ENCODE measurements around the gene NOP16.

The NOP16 gene

DNA sequence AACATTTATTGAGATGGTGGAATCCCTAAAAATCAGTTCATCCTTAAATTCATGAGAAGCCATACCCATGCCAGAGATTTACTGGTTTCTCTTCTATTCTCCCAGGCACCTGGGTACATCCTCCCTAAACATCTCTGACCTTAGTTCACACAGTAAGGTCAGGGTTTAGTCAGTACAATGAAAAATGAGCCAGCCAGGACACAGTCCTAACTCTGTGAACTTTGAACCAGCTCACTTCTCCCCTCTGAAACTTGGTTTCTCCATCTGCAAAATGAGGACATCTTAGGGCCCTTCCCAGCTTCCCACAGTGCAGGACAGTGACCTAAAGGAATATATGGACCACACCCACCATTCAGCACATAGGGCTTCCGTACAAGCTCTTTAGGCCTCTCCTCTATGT is 1.9 kb downstream of the NOP16 start:
- H3K9ac ChIP-seq (ENCODE audit: low read depth, low read length): no peak overlapping the region
- H3K4me1 ChIP-seq (ENCODE audit: insufficient read depth, low read length): no peaks in the 10 kb centered on the region
- H3K36me3 ChIP-seq (ENCODE audit: insufficient read depth, low read length): peaks cover 11% of the 10 kb centered on the region
- no peaks in the 10 kb centered on the region for H3K9me3 ChIP-seq (ENCODE audit: control insufficient read depth, insufficient read depth, low read length)

DNA sequence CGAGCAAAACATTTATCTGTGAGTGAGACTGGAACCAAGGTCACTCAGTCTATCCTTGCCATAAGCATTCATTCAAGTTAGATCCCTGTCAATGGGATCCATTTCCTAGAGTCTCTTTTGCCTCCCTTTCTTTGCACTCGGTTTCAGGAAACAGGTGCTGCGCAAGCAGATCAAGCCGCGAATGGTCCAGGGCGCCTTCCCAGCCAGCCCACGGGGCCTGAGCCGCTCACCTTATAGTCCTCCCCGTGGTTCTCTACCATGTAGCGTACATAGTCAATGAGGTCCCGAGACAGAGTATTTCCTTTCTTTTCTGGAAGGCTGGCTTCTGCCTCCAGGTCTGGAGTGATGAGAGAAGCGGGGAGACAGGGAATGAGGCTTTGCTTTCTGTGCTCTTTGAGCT is 3.4 kb downstream of the NOP16 start:
- H3K36me3 ChIP-seq (ENCODE audit: insufficient read depth, low read length): peaks cover 13% of the 10 kb centered on the region
- H3K9ac ChIP-seq (ENCODE audit: low read depth, low read length): no peak overlapping the region
- H3K9me3 ChIP-seq (ENCODE audit: control insufficient read depth, insufficient read depth, low read length): no peaks in the 10 kb centered on the region
- no peaks in the 10 kb centered on the region for H3K4me1 ChIP-seq (ENCODE audit: insufficient read depth, low read length)

DNA sequence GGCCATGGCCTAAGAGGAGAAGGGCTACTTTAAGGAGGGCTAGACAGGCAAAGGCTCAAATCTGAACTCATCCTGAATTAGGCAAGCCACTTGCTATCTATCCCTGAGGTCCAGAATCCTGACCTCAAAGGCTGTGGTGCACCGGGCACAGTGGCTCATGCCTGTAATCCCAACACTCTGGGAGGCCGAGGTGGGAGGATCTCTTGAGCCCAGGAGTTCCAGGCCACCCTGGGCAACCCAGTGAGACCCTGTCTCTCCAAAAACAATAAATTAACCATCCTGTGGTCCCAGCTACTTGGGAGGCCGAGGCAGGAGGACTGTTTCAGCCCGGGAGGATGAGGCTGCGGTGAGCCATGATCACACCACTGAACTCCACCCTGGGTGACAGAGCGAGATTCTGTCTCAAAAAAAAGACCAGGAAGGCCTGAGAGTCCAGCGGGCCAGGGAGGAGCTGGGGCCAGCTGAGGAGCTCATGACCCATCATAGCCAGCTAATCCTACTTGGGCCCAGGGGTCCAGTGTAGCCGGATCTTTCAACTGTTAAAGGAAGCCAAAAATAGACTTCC is 4.0 kb downstream of the NOP16 start:
- H3K9me3 ChIP-seq (ENCODE audit: control insufficient read depth, insufficient read depth, low read length): no peaks in the 10 kb centered on the region
- no peaks in the 10 kb centered on the region for H3K4me1 ChIP-seq (ENCODE audit: insufficient read depth, low read length)
- peaks cover 13% of the 10 kb centered on the region for H3K36me3 ChIP-seq (ENCODE audit: insufficient read depth, low read length)
- H3K9ac ChIP-seq (ENCODE audit: low read depth, low read length): no peak overlapping the region

DNA sequence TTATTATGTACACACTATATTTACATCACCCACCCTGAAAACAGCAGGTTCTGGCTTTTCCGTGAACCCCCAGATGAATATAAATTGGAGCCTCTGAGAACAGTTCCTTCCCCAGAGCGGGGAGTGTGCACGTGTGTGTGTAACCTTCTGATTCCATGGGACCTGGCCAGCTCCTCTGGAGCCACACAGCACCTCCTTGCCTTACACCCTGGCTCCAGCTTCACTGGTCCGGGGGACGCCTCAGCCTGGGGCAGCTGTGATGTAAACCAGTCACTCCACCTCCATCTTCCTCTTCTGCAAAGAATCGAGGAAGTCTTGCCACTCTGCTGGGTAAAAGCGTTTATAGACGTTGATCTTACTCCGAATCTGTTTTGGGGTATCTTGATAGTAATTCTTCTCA is 4.4 kb downstream of the NOP16 start:
- H3K36me3 ChIP-seq (ENCODE audit: insufficient read depth, low read length): peaks cover 13% of the 10 kb centered on the region
- no peaks in the 10 kb centered on the region for H3K9me3 ChIP-seq (ENCODE audit: control insufficient read depth, insufficient read depth, low read length)
- H3K4me1 ChIP-seq (ENCODE audit: insufficient read depth, low read length): no peaks in the 10 kb centered on the region
- H3K9ac ChIP-seq (ENCODE audit: low read depth, low read length): no peak overlapping the region

DNA sequence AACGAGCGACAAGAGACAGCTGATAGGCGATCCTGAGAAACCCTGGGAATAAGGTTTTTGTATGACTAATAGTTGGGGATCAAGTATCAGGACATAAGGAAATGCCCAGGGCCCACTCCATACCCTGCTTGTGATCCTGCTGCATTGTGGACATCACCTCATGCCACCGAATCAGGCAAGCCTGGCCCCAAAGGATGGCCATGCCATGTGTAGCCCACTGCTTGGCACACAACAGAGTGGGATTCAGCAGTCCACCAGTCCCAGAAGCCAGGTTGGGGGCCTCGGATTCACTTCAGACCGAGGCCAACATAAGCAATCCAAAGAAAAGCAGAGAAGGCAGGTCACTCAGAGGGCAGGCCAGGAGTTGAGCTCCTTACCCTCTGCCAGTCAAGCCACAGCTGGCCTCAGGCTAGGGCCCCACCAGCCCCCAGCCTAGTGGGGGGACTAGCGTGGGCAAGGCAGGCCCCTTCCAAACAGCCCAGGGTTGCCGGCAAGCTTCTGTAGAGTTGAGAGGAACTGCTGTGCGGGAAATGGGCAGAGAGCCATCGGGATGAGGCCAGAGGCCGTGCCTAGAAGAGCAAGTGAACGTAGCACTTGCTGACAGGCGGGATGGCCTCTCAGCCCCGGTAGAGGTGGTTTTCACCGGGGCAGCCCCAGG is 5.0 kb downstream of the NOP16 start:
- Histone ChIP-seq H3K9ac (ENCODE audit: low read depth, low read length) (no peak overlapping the region), H3K4me1 (ENCODE audit: insufficient read depth, low read length) (no peaks in the 10 kb centered on the region), H3K9me3 (ENCODE audit: control insufficient read depth, insufficient read depth, low read length) (no peaks in the 10 kb centered on the region), H3K36me3 (ENCODE audit: insufficient read depth, low read length) (peaks cover 13% of the 10 kb centered on the region)

DNA sequence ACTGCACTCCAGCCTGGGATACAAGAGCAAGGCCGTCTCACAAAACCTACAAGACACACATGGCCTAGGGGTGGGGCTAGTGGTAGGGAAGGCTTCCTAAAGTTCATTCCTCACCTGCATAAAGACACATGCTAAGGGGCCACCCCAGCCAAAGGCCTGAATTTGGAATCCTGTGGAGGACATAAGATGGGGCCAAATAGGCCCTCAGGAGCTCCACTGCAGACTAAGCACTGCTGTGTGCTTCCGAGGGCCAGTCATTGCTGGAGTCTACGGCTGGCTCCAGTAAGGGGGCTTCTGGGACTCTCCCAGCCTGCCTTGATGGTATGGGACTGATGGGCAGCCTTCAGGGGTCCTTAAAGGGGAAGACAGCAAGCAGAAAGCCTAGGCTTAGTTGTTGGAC is 5.7 kb downstream of the NOP16 start:
- Histone ChIP-seq H3K9ac (ENCODE audit: low read depth, low read length) (no peak overlapping the region), H3K4me1 (ENCODE audit: insufficient read depth, low read length) (no peaks in the 10 kb centered on the region), H3K36me3 (ENCODE audit: insufficient read depth, low read length) (peaks cover 13% of the 10 kb centered on the region), H3K9me3 (ENCODE audit: control insufficient read depth, insufficient read depth, low read length) (no peaks in the 10 kb centered on the region)

DNA sequence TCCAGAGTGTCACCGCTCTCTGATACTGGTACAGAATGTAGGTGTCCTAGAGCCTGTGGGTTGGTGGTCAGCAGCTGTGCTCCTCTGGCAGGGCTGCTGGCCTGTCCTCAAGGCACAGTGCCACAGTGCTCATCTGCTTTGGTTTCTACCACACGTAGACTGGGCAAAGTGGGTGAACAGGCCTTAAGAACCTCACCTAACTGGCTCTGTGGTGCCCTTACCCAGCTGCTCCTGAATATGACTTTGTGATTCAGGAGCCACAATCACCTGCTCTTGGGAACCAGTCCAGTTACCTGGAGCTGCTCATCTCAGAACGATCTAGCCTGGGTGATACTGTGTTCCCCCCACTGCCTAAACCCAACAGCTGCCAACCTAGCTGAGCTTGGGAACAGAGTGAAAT is 6.4 kb downstream of the NOP16 start:
- H3K9me3 ChIP-seq (ENCODE audit: control insufficient read depth, insufficient read depth, low read length): no peaks in the 10 kb centered on the region
- H3K9ac ChIP-seq (ENCODE audit: low read depth, low read length): no peak overlapping the region
- H3K36me3 ChIP-seq (ENCODE audit: insufficient read depth, low read length): peaks cover 13% of the 10 kb centered on the region
- no peaks in the 10 kb centered on the region for H3K4me1 ChIP-seq (ENCODE audit: insufficient read depth, low read length)

DNA sequence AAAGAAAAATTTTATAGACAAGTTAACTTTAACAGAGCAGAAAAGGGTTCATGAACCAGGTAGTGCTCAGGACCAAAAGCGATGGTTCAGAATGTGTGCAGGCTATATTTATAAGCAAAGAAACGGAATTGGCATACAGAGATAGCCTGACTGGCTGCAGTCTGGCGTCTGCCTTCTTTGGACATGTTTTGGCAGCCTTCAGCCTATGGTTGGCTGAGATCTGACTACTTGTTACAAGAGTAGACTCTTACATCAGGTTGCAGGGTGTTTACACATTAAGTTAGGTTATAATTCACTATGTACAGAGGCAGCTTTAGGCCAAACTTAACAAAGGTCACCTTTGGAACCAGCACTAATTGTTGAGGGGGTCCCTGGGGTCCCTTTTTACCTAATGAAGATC is 7.0 kb downstream of the NOP16 start:
- Histone ChIP-seq H3K9me3 (ENCODE audit: control insufficient read depth, insufficient read depth, low read length) (no peaks in the 10 kb centered on the region), H3K9ac (ENCODE audit: low read depth, low read length) (no peak overlapping the region), H3K4me1 (ENCODE audit: insufficient read depth, low read length) (no peaks in the 10 kb centered on the region), H3K36me3 (ENCODE audit: insufficient read depth, low read length) (peaks cover 13% of the 10 kb centered on the region)

DNA sequence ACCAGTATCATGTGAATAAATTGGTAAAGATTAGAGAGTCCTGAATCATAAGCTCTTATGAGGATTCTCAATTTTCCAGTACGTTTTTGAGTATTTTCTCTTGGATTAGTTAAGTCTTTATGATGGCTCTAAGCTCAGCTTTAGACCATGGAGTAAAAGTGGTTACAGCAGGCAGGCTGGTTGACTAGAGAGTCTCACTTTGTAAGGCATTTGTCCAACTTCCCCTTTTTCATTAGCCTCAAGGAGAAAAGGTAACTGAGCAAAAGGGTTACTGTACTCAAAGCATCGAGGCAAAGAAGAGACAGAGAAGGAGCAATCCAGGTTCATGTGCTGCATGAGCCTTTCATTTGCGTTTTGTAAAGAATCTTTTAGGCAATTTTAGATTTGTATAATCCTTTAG is 8.5 kb downstream of the NOP16 start:
- Histone ChIP-seq H3K9me3 (ENCODE audit: control insufficient read depth, insufficient read depth, low read length) (no peaks in the 10 kb centered on the region), H3K4me1 (ENCODE audit: insufficient read depth, low read length) (no peaks in the 10 kb centered on the region), H3K9ac (ENCODE audit: low read depth, low read length) (no peak overlapping the region), H3K36me3 (ENCODE audit: insufficient read depth, low read length) (peaks cover 8% of the 10 kb centered on the region)

DNA sequence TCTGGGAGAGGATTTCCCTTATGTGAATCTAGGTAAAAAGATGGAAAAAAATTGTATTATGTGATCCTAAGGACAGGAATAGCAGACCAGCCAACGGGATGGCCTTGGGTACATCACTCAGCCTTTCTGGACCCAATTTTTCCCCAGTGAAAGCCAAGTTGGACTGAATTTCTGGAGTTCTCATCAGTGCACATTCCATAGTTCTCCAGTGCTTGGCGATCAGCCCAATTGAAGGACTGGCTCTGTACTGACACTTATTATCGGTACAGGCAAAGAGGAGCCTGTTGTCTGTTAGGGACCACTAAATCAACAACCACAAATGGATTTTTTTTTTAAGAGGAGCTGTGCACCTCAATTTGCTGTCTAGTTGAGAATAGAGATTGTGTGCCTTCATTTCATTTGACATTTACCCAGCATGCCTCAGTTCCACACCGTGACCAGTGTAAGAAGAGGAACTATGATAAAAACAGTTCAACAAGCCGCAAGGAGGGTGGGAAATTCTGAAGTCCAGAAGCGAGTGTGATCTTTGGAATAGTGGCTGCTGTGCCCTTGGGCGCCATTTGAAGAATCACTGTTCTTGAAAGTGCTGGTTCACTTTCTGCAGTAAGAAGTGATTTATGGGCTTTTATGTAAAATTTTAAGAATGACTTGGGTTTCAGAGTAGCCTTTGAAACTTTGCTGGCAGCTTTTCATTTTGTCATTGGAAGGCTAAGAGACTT is 15.1 kb downstream of the NOP16 start:
- Histone ChIP-seq H3K9me3 (ENCODE audit: control insufficient read depth, insufficient read depth, low read length) (no peaks in the 10 kb centered on the region), H3K36me3 (ENCODE audit: insufficient read depth, low read length) (no peaks in the 10 kb centered on the region; the same call in 1 of the 2 replicates), H3K4me1 (ENCODE audit: insufficient read depth, low read length) (no peaks in the 10 kb centered on the region), H3K9ac (ENCODE audit: low read depth, low read length) (no peak overlapping the region)

DNA sequence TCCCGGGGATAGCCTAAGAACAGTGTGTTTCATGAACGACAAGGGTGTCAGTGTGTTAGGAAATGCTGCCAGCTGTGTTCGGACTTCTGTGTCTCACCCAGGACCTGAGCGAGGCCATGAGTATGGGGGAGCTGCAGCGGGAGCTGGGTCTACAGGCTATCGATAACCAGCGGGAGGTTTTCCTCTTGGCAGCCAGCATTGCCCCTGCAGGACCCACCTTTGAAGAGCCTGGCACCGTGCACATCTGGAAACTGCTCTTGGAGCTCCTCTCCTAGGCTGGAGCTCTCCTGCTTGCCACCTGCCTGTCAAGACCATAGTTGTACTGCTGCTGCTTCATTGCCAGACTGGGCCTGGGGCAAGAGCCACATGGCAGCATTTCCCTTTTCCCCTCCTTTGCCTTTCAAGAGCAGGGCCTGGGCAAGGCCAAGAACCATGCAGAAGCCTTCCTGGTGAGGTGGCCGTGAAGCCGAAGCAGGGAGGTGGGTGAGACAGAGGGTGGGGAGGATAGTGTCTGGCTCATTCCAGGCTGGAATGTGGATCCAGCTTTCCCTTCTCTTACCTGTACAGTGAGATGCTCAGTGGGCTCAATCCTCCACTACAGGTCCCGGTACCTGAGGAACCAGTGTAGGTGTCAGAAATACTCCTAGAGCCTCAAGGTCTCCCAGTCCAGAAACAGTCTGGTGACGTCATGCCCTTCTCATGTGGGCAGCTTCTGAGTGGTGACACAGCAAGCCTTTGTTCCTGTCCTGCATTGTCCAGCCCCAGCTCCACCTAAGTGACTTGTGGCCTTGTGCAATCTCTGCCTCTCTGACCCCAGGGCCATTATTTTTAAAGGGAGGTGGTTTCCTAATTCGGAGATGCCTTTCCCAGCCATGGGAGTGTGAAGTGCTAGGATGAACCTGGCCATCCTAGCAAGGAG is 16.5 kb downstream of the NOP16 start:
- H3K9ac ChIP-seq (ENCODE audit: low read depth, low read length): no peak overlapping the region
- no peaks in the 10 kb centered on the region; the same call in 1 of the 2 replicates for H3K36me3 ChIP-seq (ENCODE audit: insufficient read depth, low read length)
- H3K9me3 ChIP-seq (ENCODE audit: control insufficient read depth, insufficient read depth, low read length): no peaks in the 10 kb centered on the region
- no peaks in the 10 kb centered on the region for H3K4me1 ChIP-seq (ENCODE audit: insufficient read depth, low read length)

DNA sequence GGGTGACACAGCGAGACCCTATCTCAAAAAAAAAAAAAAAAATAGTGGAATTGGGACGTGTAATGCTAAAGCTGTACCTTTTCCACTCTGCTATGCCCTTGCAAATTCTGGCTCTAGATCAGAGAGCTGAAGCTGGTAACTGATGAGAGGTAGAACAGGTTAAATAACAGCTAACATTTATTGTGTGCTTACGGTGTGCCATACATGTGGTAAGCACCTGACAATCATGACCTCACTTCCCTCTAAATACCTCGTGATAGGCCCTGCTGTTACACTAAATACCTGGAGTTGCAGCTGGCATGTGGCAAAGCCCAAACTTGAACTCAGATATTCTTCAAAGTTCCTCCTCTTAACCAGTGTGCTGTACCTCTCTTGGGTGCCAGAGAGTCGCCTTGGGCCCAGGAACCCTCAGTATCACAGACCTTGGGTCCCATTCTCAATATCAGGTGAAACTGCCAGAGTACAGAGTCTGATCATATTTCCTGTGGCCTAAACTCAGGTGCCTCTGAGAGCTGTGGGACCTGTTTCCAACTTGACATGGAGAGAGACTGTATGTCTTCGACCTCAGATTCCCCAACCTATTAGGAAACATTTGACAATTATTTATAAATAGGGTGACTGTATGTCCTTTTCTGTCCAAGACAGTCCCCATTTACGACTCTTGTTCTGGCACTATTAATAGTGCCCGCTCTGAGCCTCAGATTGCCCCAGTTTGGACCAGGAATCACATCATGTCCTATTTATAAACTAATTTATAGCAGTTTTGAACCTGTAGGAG is 18.3 kb downstream of the NOP16 start:
- Histone ChIP-seq H3K36me3 (ENCODE audit: insufficient read depth, low read length) (no peaks in the 10 kb centered on the region; the same call in 1 of the 2 replicates), H3K9me3 (ENCODE audit: control insufficient read depth, insufficient read depth, low read length) (no peaks in the 10 kb centered on the region), H3K4me1 (ENCODE audit: insufficient read depth, low read length) (no peaks in the 10 kb centered on the region), H3K9ac (ENCODE audit: low read depth, low read length) (no peak overlapping the region)

DNA sequence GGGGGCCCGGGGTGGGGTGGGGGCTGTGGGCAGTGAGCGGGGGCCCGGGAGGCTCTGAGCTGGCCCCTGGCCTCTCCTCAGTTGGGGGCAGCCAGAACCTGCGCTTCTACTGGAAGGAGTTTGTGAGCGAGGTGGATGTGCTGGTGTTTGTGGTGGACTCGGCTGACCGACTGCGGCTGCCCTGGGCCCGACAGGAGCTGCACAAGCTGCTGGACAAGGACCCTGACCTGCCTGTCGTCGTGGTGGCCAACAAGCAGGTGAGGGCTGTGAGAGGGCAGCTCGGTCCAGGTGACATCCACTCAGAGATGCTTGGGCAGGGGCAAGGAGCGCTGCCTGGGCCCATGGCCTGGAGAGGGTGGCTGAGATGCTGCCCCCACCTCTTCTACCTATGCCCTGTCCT is 19.7 kb downstream of the NOP16 start:
- Histone ChIP-seq H3K4me1 (ENCODE audit: insufficient read depth, low read length) (no peaks in the 10 kb centered on the region), H3K9me3 (ENCODE audit: control insufficient read depth, insufficient read depth, low read length) (no peaks in the 10 kb centered on the region), H3K36me3 (ENCODE audit: insufficient read depth, low read length) (no peaks in the 10 kb centered on the region; the same call in 1 of the 2 replicates), H3K9ac (ENCODE audit: low read depth, low read length) (no peak overlapping the region)
